GM21447 (cell line): Measurements from ENCODE around the gene METTL21A.
A peak's percentile ranks its signal among the peaks of the same experiment; 100 is the strongest.

Experiments
- ATAC-seq: cut with Tn5 transposase; IDR thresholded peaks from one replicate; pipeline ENCODE4 v1.9.1; 2021; ENCODE audit not compliant: unreplicated experiment

The METTL21A gene

GRCh38 chr2:207624185-207625013, 795 bp downstream of the METTL21A start:
- ATAC-seq: peak; percentile 44

GRCh38 chr2:207621501-207622039, 3.6 kb downstream of the METTL21A start:
- ATAC-seq: no peak

GRCh38 chr2:207619764-207620203, 5.4 kb downstream of the METTL21A start:
- ATAC-seq: peak; percentile 38

GRCh38 chr2:207617011-207617671, 8.1 kb downstream of the METTL21A start:
- ATAC-seq: no peak

GRCh38 chr2:207616185-207616584, 9.0 kb downstream of the METTL21A start:
- no peak for ATAC-seq

DNA sequence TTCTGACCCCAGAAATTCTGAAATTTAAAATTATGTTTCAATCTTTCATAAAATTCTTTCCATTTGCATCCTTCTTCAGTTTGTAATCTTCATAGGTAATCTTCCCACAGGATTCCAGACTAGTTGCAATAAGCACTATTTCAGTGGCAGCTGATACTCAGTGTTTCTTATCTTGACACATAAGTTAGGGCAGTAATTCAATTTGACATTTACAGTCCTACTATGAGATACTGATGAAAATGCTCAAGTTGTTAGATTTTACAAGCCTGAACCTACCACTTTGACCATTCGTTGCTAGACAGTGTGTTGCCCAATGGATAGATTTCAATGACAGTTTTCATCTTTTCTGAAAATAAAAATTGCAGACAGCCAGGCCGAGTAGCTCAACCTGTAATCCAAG, 10.4 kb downstream of the METTL21A start:
- ATAC-seq: no peak

GRCh38 chr2:207612714-207613113, 12.5 kb downstream of the METTL21A start:
- no peak for ATAC-seq

DNA sequence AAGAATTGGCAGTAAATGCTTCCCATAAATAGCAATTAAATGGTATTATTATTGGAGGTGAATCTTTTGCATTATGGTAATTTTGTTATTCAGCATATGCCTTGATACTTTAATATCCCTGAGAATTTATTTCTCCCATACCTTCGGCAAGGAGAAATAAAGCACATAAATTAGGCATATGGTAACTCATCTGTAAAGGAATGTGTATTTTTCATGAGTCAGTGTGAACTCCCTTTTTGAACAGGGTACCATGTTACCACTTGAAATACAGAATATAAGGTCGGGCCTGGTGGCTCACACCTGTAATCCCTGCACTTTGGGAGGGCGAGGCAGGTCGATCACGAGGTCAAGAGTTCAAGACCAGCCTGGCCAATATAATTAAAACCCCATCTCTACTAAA, 18.4 kb downstream of the METTL21A start:
- no peak for ATAC-seq

- ATAC-seq: no peak
These were observed 18.8 kb downstream of the METTL21A start for GRCh38 chr2:207606399-207606798.

- no peak for ATAC-seq
These were observed 21.7 kb downstream of the METTL21A start for GRCh38 chr2:207603486-207603885.

DNA sequence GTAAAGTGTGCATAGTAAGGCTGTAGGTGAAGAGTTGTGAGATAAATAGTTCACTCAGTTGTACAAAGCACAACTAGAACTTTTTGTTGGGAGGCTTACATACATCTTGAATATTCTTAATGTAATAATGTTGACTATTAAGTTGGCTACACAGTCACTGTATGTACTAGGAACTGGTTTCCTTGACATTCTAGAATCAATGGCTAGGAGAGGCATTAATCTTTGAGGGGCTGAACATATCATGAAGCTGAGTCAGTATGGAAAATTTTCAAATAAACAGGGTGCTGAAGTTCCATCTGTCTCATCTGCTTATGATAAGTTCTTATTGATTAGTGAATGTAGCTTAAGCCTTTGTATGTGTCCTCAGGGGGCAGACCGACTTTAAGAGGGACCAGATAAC, 23.4 kb downstream of the METTL21A start:
- ATAC-seq: no peak

DNA sequence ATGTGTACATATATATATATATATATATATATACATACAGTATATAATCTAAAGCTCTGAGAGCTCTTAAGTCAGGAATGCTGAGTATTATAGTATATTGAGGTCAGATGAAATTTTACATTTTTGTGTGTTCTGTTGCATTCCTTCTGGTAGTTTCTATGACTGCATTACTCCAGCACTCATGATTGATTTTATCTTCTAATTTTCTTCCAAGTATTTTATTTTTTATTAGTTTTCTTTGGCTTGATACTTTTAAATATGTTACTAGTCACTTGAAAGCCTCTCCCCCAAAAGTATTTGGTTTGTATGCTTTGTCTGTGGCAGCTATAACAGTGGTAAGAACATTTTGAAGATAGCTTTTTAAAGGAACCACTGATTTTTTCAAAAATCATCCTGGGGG, 25.0 kb downstream of the METTL21A start:
- ATAC-seq: no peak

GRCh38 chr2:207599636-207600035, 25.6 kb downstream of the METTL21A start:
- no peak for ATAC-seq

GRCh38 chr2:207594731-207595130, 30.5 kb downstream of the METTL21A start:
- ATAC-seq: no peak

GRCh38 chr2:207594264-207594663, 30.9 kb downstream of the METTL21A start:
- ATAC-seq: no peak

DNA sequence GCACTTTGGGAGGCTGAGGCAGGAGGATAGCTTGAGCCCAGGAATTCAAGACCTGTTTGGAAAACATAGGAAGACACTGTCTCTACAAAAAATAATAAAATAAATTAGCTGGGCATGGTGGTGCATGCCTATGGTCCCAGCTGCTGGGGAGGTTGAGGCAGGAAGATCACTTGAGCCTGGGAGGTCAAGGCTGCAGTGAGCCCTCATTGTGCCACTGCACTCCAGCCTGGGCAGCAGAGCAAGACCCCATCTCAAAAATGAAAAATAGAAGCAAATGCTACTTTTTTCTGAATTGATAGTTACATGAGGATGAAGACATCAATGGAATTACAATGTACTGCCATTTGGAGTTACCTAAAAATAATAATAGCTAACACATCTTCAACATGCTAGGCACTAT, 31.9 kb downstream of the METTL21A start:
- ATAC-seq: no peak

GRCh38 chr2:207589143-207589542, 36.1 kb downstream of the METTL21A start:
- no peak for ATAC-seq

DNA sequence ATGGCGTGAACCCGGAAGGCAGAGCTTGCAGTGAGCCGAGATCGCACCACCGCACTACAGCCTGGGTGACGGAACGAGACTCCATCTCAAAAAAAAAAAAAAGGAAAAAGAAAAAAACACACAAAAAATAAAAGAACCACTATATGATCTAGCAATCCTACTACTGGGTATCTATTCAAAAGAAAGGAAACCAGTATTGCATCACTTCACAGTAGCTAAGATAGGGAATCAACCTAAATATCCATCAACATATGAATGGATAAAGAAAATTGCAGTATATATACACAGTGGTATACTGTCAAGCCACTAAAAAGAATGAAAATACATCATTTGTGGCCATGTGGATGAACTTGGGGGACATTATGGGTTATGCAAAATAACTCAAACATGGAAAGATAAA, 37.9 kb downstream of the METTL21A start:
- no peak for ATAC-seq

DNA sequence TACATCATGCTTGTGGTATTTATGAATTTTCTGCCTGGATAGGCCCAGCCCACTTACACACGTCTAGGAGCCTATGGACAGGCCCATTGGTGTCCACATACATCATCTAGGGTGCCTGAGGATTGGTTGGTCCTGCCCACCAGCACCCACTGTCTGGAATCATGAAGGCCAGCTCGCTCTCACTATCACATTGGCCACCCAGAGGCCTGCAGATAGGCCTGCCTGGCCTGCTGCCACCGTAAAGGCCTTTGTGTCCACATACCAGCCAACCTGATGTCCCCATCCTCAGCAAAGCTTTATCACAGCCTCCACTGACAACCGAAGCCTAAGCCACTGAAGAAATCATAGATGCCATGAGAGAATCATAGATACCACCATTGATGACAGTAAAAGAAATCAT, 40.2 kb downstream of the METTL21A start:
- no peak for ATAC-seq

- no peak for ATAC-seq
These were observed 53.8 kb downstream of the METTL21A start for GRCh38 chr2:207571370-207571769.

- no peak for ATAC-seq
These were observed 57.5 kb downstream of the METTL21A start for GRCh38 chr2:207567671-207568070.
